ENCODE data around the gene EML4. TPM values are rescaled to one million over a fixed set of nuclear protein-coding genes. Genes with fewer than 3 reads are reported as not detected.

EML4 gene
- total and polyA plus RNA-seq, 2 donors (not counting 1 experiment from before 2014, with no cell fraction given), result 49.4 to 134 TPM

DNA sequence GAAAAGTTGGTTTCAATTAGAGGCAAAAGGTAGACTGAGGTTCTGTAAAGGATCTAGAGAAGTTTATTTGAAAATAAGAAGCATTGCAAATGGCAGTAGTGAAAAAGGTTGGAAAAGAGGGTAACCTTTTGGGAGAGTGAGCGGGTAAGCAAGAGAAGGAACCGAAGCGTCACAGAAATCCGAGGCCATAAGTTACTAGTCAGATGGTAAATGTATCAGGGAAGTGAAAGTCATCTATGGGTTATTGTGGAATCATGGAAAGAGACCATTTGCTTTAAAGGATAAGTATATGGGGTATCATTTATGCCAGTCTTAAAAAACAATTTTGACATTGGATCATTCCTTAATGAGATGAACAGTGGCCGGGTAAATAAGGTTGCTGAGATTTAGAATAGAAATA, 30.5 kb downstream of the EML4 start:
- Mint-ChIP-seq H3K27ac (no peak overlapping the region), H3K9me3 (ENCODE audit: insufficient read depth) (no peaks in the 10 kb centered on the region), H3K27me3 (no peaks in the 10 kb centered on the region), H3K4me1 (peaks cover 65% of the 10 kb centered on the region), H3K4me3 (no peak overlapping the region)
- Histone ChIP-seq H4K20me1 (ENCODE audit: control insufficient read depth, insufficient read depth, low read length, poor library complexity, severe bottlenecking) (peaks cover 74% of the 10 kb centered on the region), H3K9me3 (ENCODE audit: control extremely low read depth in 1 of 3, control insufficient read depth in 2 of 3, insufficient read depth in 1 of 3, low read length in 2 of 3) (no peaks in the 10 kb centered on the region), H3K4me2 (replicated peaks; ENCODE audit: low read depth, low read length, poor library complexity, severe bottlenecking) (no peak overlapping the region), H3K27ac (ENCODE audit: low read length in 2 of 2) (no peak overlapping the region), H3K4me1 (ENCODE audit: control insufficient read depth in 2 of 2, insufficient read depth in 2 of 2, low read length in 2 of 2) (peaks cover 28 to 37% of the 10 kb centered on the region in 2 donors), H3K4me3 (ENCODE audit: control extremely low read depth in 1 of 5, extremely low read depth in 1 of 5, insufficient read depth in 1 of 5, low read depth in 2 of 5, low read length in 4 of 5) (no peak overlapping the region), H2AFZ (ENCODE audit: insufficient read depth, low read depth, low read length, poor library complexity, severe bottlenecking) (no peak overlapping the region), H3K79me2 (ENCODE audit: control insufficient read depth, insufficient read depth, low read length) (peaks cover 100% of the 10 kb centered on the region), H3K9ac (ENCODE audit: low read length) (no peak overlapping the region), H3K36me3 (replicated peaks in 1 of 2; ENCODE audit: control extremely low read depth in 1 of 2, control insufficient read depth in 1 of 2, extremely low read depth in 1 of 2, insufficient read depth in 2 of 2, low read length in 1 of 2) (peaks cover 1 to 2% of the 10 kb centered on the region in 2 experiments), H3K27me3 (replicated peaks in 1 of 4; ENCODE audit: control extremely low read depth in 1 of 4, control insufficient read depth in 3 of 4, insufficient read depth in 4 of 4, low read length in 3 of 4) (no peaks in the 10 kb centered on the region)
- intact Hi-C loops (cut with micrococcal nuclease), result loop anchor here (5.0 to 10.0 kb wide), 4 partner anchors 37 to 335 kb away; no protein-coding TSS in a partner anchor
- ChIA-PET POLR2A (no interaction called here), CTCF (interaction anchor here (1.7 to 4.5 kb wide), 3 partner anchors 100 to 113 kb away, joined by 3 to 41 read pairs (median 12); no protein-coding TSS in a partner anchor)
- 96% methylated on average over 5 of the region's 5 CpGs for WGBS (ENCODE audit: insufficient coverage)
- DNase-seq (no peak), ATAC-seq (ENCODE audit: low read depth) (no peak)
- TF ChIP-seq EZH2 (IDR thresholded peaks at IDR 0.05; ENCODE audit: borderline replicate concordance, insufficient read depth, low read depth, low read length, poor library complexity, severe bottlenecking) (no peak), CTCF (IDR thresholded peaks at IDR 0.05) (no peak)

GRCh38 chr2:42200926-42201855, 32.0 kb downstream of the EML4 start:
- Mint-ChIP-seq H3K4me1 (peaks cover 70% of the 10 kb centered on the region), H3K4me3 (no peak overlapping the region), H3K9me3 (ENCODE audit: insufficient read depth) (no peaks in the 10 kb centered on the region), H3K27ac (no peak overlapping the region), H3K27me3 (no peaks in the 10 kb centered on the region)
- intact Hi-C loops (cut with micrococcal nuclease), result loop anchor here (10.0 kb wide), 1 partner anchor 336 kb away; no protein-coding TSS in a partner anchor
- Histone ChIP-seq H3K27ac (ENCODE audit: low read length in 2 of 2) (no peak overlapping the region), H3K4me1 (ENCODE audit: control insufficient read depth in 2 of 2, insufficient read depth in 2 of 2, low read length in 2 of 2) (peaks cover 29 to 37% of the 10 kb centered on the region in 2 donors), H3K36me3 (replicated peaks in 1 of 2; ENCODE audit: control extremely low read depth in 1 of 2, control insufficient read depth in 1 of 2, extremely low read depth in 1 of 2, insufficient read depth in 2 of 2, low read length in 1 of 2) (peaks cover 1 to 7% of the 10 kb centered on the region in 2 experiments), H3K27me3 (replicated peaks in 1 of 4; ENCODE audit: control extremely low read depth in 1 of 4, control insufficient read depth in 3 of 4, insufficient read depth in 4 of 4, low read length in 3 of 4) (no peaks in the 10 kb centered on the region), H2AFZ (ENCODE audit: insufficient read depth, low read depth, low read length, poor library complexity, severe bottlenecking) (no peak overlapping the region), H3K79me2 (ENCODE audit: control insufficient read depth, insufficient read depth, low read length) (peaks cover 100% of the 10 kb centered on the region), H4K20me1 (ENCODE audit: control insufficient read depth, insufficient read depth, low read length, poor library complexity, severe bottlenecking) (peaks cover 87% of the 10 kb centered on the region), H3K4me2 (replicated peaks; ENCODE audit: low read depth, low read length, poor library complexity, severe bottlenecking) (no peak overlapping the region), H3K9ac (ENCODE audit: low read length) (no peak overlapping the region), H3K4me3 (ENCODE audit: control extremely low read depth in 1 of 5, extremely low read depth in 1 of 5, insufficient read depth in 1 of 5, low read depth in 2 of 5, low read length in 4 of 5) (no peak overlapping the region), H3K9me3 (ENCODE audit: control extremely low read depth in 1 of 3, control insufficient read depth in 2 of 3, insufficient read depth in 1 of 3, low read length in 2 of 3) (no peaks in the 10 kb centered on the region)
- no peak for ATAC-seq (ENCODE audit: low read depth)
- POLR2A ChIA-PET, result no interaction called here
- no CpG with 5 or more reads among the region's 5 CpGs for WGBS (ENCODE audit: insufficient coverage)
- DNase-seq, result no peak
- CTCF ChIA-PET, result interaction anchor here (1.4 to 4.5 kb wide), 3 partner anchors 102 to 114 kb away, joined by 3 to 41 read pairs (median 5); no protein-coding TSS in a partner anchor
- TF ChIP-seq EZH2 (IDR thresholded peaks at IDR 0.05; ENCODE audit: borderline replicate concordance, insufficient read depth, low read depth, low read length, poor library complexity, severe bottlenecking), result no peak
- TF ChIP-seq CTCF (IDR thresholded peaks at IDR 0.05), result no peak
